GM23248 (cell line): ENCODE data around the gene LYVE1.

Experiments
- EZH2 ChIP-seq: fragments of 200-600 bp; sonication (generic); IDR thresholded peaks from 2 replicates; pipeline ENCODE4 v1.6.1; 2018; ENCODE audit warnings: antibody characterized with exemption, mild to moderate bottlenecking; ENCODE audit not compliant: insufficient read depth, poor library complexity, severe bottlenecking
- EZH2phosphoT487 ChIP-seq: fragments of 200-600 bp; sonication (generic); IDR thresholded peaks from 2 replicates; pipeline ENCODE4 v1.6.1; 2018; ENCODE audit warnings: antibody characterized with exemption, moderate library complexity, mild to moderate bottlenecking, low read depth; ENCODE audit not compliant: insufficient read depth

GRCh38 chr11:10542776-10543175 lies 25.7 kb downstream of the LYVE1 start:
- no peak for TF ChIP-seq EZH2phosphoT487
- no peak for TF ChIP-seq EZH2
